Endothelial cell of umbilical vein (primary cell): Measurements from ENCODE around the gene DRICH1. TPM values are rescaled to one million over a fixed set of nuclear protein-coding genes. Genes with fewer than 3 reads are reported as not detected.
"Not testable (repeated sequence)": the region's sequence is repeated elsewhere in the genome, so short reads cannot be mapped to it uniquely, and the experiment has no call there.

Experiments used
- BruUV-seq: library from RNA; stranded (reverse); fragments of 400-500 nt; replicated peaks from 2 replicates; lab custom pipeline; 2021; lab: Mats Ljungman, UMichigan
- CTCF ChIA-PET: fragments of 300-600, 350-600 bp; sonication (Branson Sonifier 250); formaldehyde crosslinking; loops from one replicate; lab custom pipeline; 2021; ENCODE audit warnings: antibody characterized with exemption, inconsistent platforms; lab: Charles Lee
- POLR2A ChIA-PET: fragments of 300-600, 350-600 bp; sonication (Branson Sonifier 250); formaldehyde crosslinking; loops from one replicate; lab custom pipeline; 2021; ENCODE audit warnings: antibody characterized with exemption, inconsistent platforms; lab: Charles Lee
- DNase-seq: peaks from one replicate; pipeline ENCODE4 v3.0.0-alpha.2; 2011; ENCODE audit warnings: low read depth, low spot score
- FAIRE-seq: peaks from 2 replicates; lab custom pipeline; 2011; peaks lifted over from hg19 to GRCh38; lab: Jason Lieb, UNC
- H2AFZ ChIP-seq: 2 replicates; pipeline ENCODE4 v1.6.0; 2012; ENCODE audit warnings: low read depth, low read length, control low read depth, inconsistent platforms
- H3K27ac ChIP-seq: 2 replicates; pipeline ENCODE4 v1.5.1; 2011; ENCODE audit warnings: low read depth, mild to moderate bottlenecking, control low read depth, low read length, moderate library complexity; ENCODE audit not compliant: insufficient read depth
- H3K27me3 ChIP-seq, 2 experiments: 2 replicates each; pipeline versions ENCODE4 v1.6.0 to v1.6.1; 2011; ENCODE audit warnings: low read length in 2 of 2, mixed read lengths in 1 of 2; ENCODE audit not compliant: control insufficient read depth in 2 of 2, insufficient read depth in 2 of 2
- H3K36me3 ChIP-seq, 2 experiments: 2 replicates in 1 of 2; 3 replicates in 1 of 2; pipeline ENCODE4 v1.5.1; 2011; ENCODE audit warnings: low read length in 2 of 2, mild to moderate bottlenecking in 1 of 2, moderate library complexity in 1 of 2; ENCODE audit not compliant: control insufficient read depth in 2 of 2, insufficient read depth in 2 of 2; ENCODE audit errors: extremely low read depth in 1 of 2
- H3K4me1 ChIP-seq: 3 replicates; pipeline ENCODE4 v1.5.1; 2011; ENCODE audit warnings: mild to moderate bottlenecking, low read length; ENCODE audit not compliant: control insufficient read depth, insufficient read depth; ENCODE audit errors: extremely low read depth
- H3K4me2 ChIP-seq: 2 replicates; pipeline ENCODE4 v1.6.1; 2011; ENCODE audit warnings: low read length, control low read depth, mixed read lengths; ENCODE audit not compliant: insufficient read depth
- H3K4me3 ChIP-seq, 3 experiments: fragments of 200-600 bp in 1 of 3; sonication (generic), shearing (Covaris generic) in 1 of 3; replicated peaks in 1 of 3; 2 replicates each; pipeline ENCODE4 v1.5.1; 2011 to 2016; ENCODE audit warnings: control low read depth in 3 of 3, low read length in 3 of 3, mild to moderate bottlenecking in 2 of 3, inconsistent platforms in 1 of 3, low read depth in 1 of 3, moderate library complexity in 1 of 3; ENCODE audit not compliant: insufficient read depth in 1 of 3
- H3K79me2 ChIP-seq: 2 replicates; pipeline ENCODE4 v1.6.0; 2012; ENCODE audit warnings: low read length, inconsistent platforms; ENCODE audit not compliant: control insufficient read depth, insufficient read depth
- H3K9ac ChIP-seq: replicated peaks from 2 replicates; pipeline ENCODE3; 2011; ENCODE audit warnings: low read length, control low read depth; ENCODE audit not compliant: insufficient read depth; ENCODE audit errors: extremely low read depth
- H3K9me1 ChIP-seq: replicated peaks from 3 replicates; pipeline ENCODE4 v1.6.0; 2011; ENCODE audit warnings: mild to moderate bottlenecking, low read length; ENCODE audit not compliant: control insufficient read depth, insufficient read depth; ENCODE audit errors: extremely low read depth
- H3K9me3 ChIP-seq: replicated peaks from 2 replicates; pipeline ENCODE4 v1.5.1; 2012; ENCODE audit warnings: low read length, inconsistent platforms; ENCODE audit not compliant: control insufficient read depth, insufficient read depth
- H4K20me1 ChIP-seq: replicated peaks from 2 replicates; pipeline ENCODE3; 2011; ENCODE audit warnings: mild to moderate bottlenecking, low read length; ENCODE audit not compliant: control insufficient read depth, insufficient read depth; ENCODE audit errors: extremely low read depth
- CTCF ChIP-seq, 2 donors: IDR thresholded peaks; 1 replicate in 1 of 2; 2 replicates in 1 of 2; pipeline ENCODE4 v1.5.1; 2011; ENCODE audit warnings: low read length in 2 of 2, mild to moderate bottlenecking in 2 of 2, moderate library complexity in 2 of 2, control low read depth in 1 of 2, inconsistent platforms in 1 of 2, low read depth in 1 of 2; ENCODE audit not compliant: insufficient read depth in 1 of 2; ENCODE audit errors: extremely low read depth in 1 of 2
- EZH2 ChIP-seq: IDR thresholded peaks from 2 replicates; pipeline ENCODE4 v1.6.1; 2012; ENCODE audit warnings: borderline replicate concordance, low read depth, mild to moderate bottlenecking, moderate library complexity, low read length, inconsistent platforms; ENCODE audit not compliant: severe bottlenecking
- FOS ChIP-seq: IDR thresholded peaks from 2 replicates; pipeline ENCODE4 v1.6.1; 2011; ENCODE audit warnings: mild to moderate bottlenecking, low read length, moderate library complexity, borderline replicate concordance; ENCODE audit not compliant: insufficient read depth
- GATA2 ChIP-seq: IDR thresholded peaks from 2 replicates; pipeline ENCODE4 v1.7.0; 2011; ENCODE audit warnings: low read depth, mild to moderate bottlenecking, moderate library complexity, mixed read lengths, low read length; ENCODE audit not compliant: insufficient read length, insufficient read depth
- JUN ChIP-seq: IDR thresholded peaks from 2 replicates; pipeline ENCODE4 v1.6.1; 2011; ENCODE audit warnings: borderline replicate concordance, low read depth; ENCODE audit not compliant: insufficient read length, insufficient read depth
- MAX ChIP-seq: IDR thresholded peaks from 2 replicates; pipeline ENCODE4 v1.6.1; 2011; ENCODE audit not compliant: insufficient read depth, insufficient read length
- MYC ChIP-seq: IDR thresholded peaks from one replicate; pipeline ENCODE4 v1.6.1; 2011; ENCODE audit warnings: mild to moderate bottlenecking, low read depth, low read length
- POLR2A ChIP-seq: IDR thresholded peaks from 2 replicates; pipeline ENCODE4 v1.6.1; 2012; ENCODE audit warnings: low read depth, mild to moderate bottlenecking, control low read depth, low read length
- POLR2AphosphoS5 ChIP-seq: IDR thresholded peaks from 2 replicates; pipeline ENCODE4 v1.6.1; 2012; ENCODE audit warnings: low read depth, mild to moderate bottlenecking, control low read depth, low read length, moderate library complexity; ENCODE audit not compliant: insufficient read depth
- dilution Hi-C: fragments of 300-500 bp; cut with MboI; formaldehyde crosslinking; loops from one replicate; pipeline ENCODE4 v1.15.0; 2019; ENCODE audit warnings: low sequenced_read_pairs; ENCODE audit not compliant: extremely low pct_ligation_motif_present
- intact Hi-C: fragments of 100-400 bp; cut with micrococcal nuclease; formaldehyde crosslinking; loops from one replicate; pipeline ENCODE4 v1.10.0; 2022
- polyA plus RNA-seq, 4 experiments: library from polyadenylated mRNA; depleted of rRNA in 3 of 4; stranded (reverse) in 3 of 4; unstranded in 1 of 4; fragments of >200 nt; gene quantifications; 2 replicates each; pipeline versions ENCODE4 v1.2.1 to v1.2.3, GENCODE V29; 2011 to 2012; ENCODE audit warnings: missing spikeins in 1 of 4
- total RNA-seq: library from RNA; stranded (reverse); gene quantifications from 2 replicates; pipeline ENCODE4 v1.2.3, GENCODE V29; 2021

Gene DRICH1
- total and polyA plus RNA-seq, 2 donors (not counting 3 experiments of a cell fraction or from before 2014, with no cell fraction given): 0.25 TPM; not detected in 1

GRCh38 chr22:23649071-23649501 lies 17.0 kb upstream of the DRICH1 start:
- Histone ChIP-seq H3K9ac (no peak overlapping the region), H3K36me3 (no peaks in the 10 kb centered on the region), H3K9me1 (no peaks in the 10 kb centered on the region), H3K4me1 (no peaks in the 10 kb centered on the region), H3K9me3 (no peaks in the 10 kb centered on the region), H3K79me2 (no peaks in the 10 kb centered on the region), H3K4me3 (no peak overlapping the region), H2AFZ (no peak overlapping the region), H3K27ac (no peak overlapping the region), H3K27me3 (no peaks in the 10 kb centered on the region), H4K20me1 (no peaks in the 10 kb centered on the region), H3K4me2 (no peak overlapping the region)
- intact Hi-C loops (no loop called here), dilution Hi-C loops (no loop called here)
- ChIA-PET CTCF (no interaction called here), POLR2A (no interaction called here)
- FAIRE-seq: no peak
- TF ChIP-seq POLR2AphosphoS5 (no peak), GATA2 (no peak), JUN (no peak), EZH2 (no peak), MAX (no peak), CTCF (IDR thresholded peaks at IDR 0.05; ENCODE audit: extremely low read depth in 1 of 2, insufficient read depth in 1 of 2, low read depth in 1 of 2, low read length in 2 of 2) (no peak), MYC (no peak), FOS (no peak), POLR2A (no peak)
- DNase-seq: no peak
- no TSS peak for BruUV-seq

DNA sequence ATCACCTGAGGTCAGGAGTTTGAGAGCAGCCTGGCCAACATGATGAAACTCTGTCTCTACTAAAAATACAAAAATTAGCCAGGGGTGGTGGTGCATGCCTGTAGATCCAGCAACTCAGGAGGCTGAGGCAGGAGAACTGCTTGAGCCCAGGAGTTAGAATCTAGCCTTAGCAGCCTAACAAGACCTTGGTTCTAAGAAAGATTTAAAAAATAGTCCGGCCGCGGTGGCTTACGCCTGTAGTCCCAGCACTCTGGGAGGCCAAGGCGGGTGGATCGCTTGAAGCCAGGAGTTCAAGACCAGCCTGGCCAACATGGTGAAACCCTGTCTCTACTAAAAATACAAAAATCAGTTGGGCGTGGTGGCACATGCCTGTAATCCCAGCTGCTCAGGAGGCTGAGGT lies 14.4 kb upstream of the DRICH1 start:
- dilution Hi-C loops, H3K4me2 ChIP-seq, DNase-seq, H3K36me3 ChIP-seq, CTCF ChIA-PET, intact Hi-C loops, H3K9me1 ChIP-seq, H4K20me1 ChIP-seq, H3K4me3 ChIP-seq, H3K79me2 ChIP-seq, POLR2A ChIA-PET, H2AFZ ChIP-seq, H3K4me1 ChIP-seq, BruUV-seq, H3K9ac ChIP-seq, FAIRE-seq, H3K27ac ChIP-seq, H3K9me3 ChIP-seq, H3K27me3 ChIP-seq: not testable (repeated sequence)

GRCh38 chr22:23640206-23640605 lies 8.1 kb upstream of the DRICH1 start:
- H3K4me3 ChIP-seq, H2AFZ ChIP-seq, CTCF ChIA-PET, dilution Hi-C loops, intact Hi-C loops, H3K9ac ChIP-seq, BruUV-seq, H3K4me2 ChIP-seq, H3K9me3 ChIP-seq, H3K4me1 ChIP-seq, H3K36me3 ChIP-seq, H4K20me1 ChIP-seq, DNase-seq, H3K79me2 ChIP-seq, FAIRE-seq, H3K9me1 ChIP-seq, H3K27ac ChIP-seq, H3K27me3 ChIP-seq, POLR2A ChIA-PET: not testable (repeated sequence)
